GM12878 (cell line): ENCODE results near the gene CBY3. TPM values are rescaled to one million over a fixed set of nuclear protein-coding genes. Genes with fewer than 3 reads are reported as not detected.

Source experiments
- ASH2L ChIP-seq: fragments of 300-600, 200-600 bp; sonication (generic); IDR thresholded peaks from 2 replicates; pipeline ENCODE4 v1.6.1; 2017; ENCODE audit warnings: low read depth, mild to moderate bottlenecking, borderline replicate concordance
- BACH1 ChIP-seq: fragments of 450-650 bp; IDR thresholded peaks from 2 replicates; pipeline ENCODE4 v1.6.1; 2017; ENCODE audit warnings: mild to moderate bottlenecking, borderline replicate concordance
- CHD1 ChIP-seq: IDR thresholded peaks from 2 replicates; pipeline ENCODE4 v1.6.1; 2012; ENCODE audit warnings: low read depth, low read length, improper control_type of control experiment
- DPF2 ChIP-seq: fragments of 450-650 bp; IDR thresholded peaks from 2 replicates; pipeline ENCODE4 v1.6.1; 2017; ENCODE audit warnings: mild to moderate bottlenecking
- EED ChIP-seq: sonication (generic); IDR thresholded peaks from 2 replicates; pipeline ENCODE4 v1.6.1; 2016; ENCODE audit warnings: antibody characterized with exemption, low read depth
- ESRRA ChIP-seq: IDR thresholded peaks from 2 replicates; pipeline ENCODE4 v1.6.1; 2012; ENCODE audit warnings: mild to moderate bottlenecking, low read length, improper control_type of control experiment
- EZH2 ChIP-seq: IDR thresholded peaks from 2 replicates; pipeline ENCODE4 v1.6.1; 2012; ENCODE audit warnings: low read depth, mild to moderate bottlenecking, control low read depth, inconsistent platforms, low read length, borderline replicate concordance; ENCODE audit not compliant: control insufficient read depth
- FOXM1 ChIP-seq: IDR thresholded peaks from 2 replicates; pipeline ENCODE4 v1.6.1; 2012; ENCODE audit warnings: low read depth, mild to moderate bottlenecking, inconsistent platforms, low read length, moderate library complexity
- GABPA ChIP-seq: IDR thresholded peaks from 2 replicates; pipeline ENCODE4 v1.6.1; 2014; ENCODE audit warnings: antibody characterized with exemption, low read depth, mild to moderate bottlenecking, inconsistent platforms
- HCFC1 ChIP-seq: fragments of 150-350 bp; IDR thresholded peaks from 2 replicates; pipeline ENCODE4 v1.6.1; 2014; ENCODE audit warnings: low read length
- HDAC2 ChIP-seq: fragments of 200-600 bp; sonication (generic); IDR thresholded peaks from 2 replicates; pipeline ENCODE4 v1.6.1; 2017
- HDAC6 ChIP-seq: fragments of 200-600 bp; sonication (generic); IDR thresholded peaks from one replicate; pipeline ENCODE4 v1.8.0; 2017; ENCODE audit warnings: antibody characterized with exemption; ENCODE audit not compliant: unreplicated experiment
- HSF1 ChIP-seq: fragments of 150-350 bp; IDR thresholded peaks from 2 replicates; pipeline ENCODE4 v1.6.1; 2014; ENCODE audit warnings: mild to moderate bottlenecking, low read depth, low read length
- KDM1A ChIP-seq: fragments of 200-600 bp; sonication (generic); IDR thresholded peaks from 2 replicates; pipeline ENCODE4 v1.6.1; 2016; ENCODE audit warnings: borderline replicate concordance
- PBX3 ChIP-seq: IDR thresholded peaks from 2 replicates; pipeline ENCODE4 v1.6.1; 2011; ENCODE audit warnings: mild to moderate bottlenecking, low read depth, low read length, moderate library complexity; ENCODE audit not compliant: insufficient replicate concordance
- POLR2AphosphoS5 ChIP-seq: IDR thresholded peaks from 2 replicates; pipeline ENCODE4 v1.6.1; 2011; ENCODE audit warnings: mild to moderate bottlenecking, low read length, inconsistent platforms
- POU2F2 ChIP-seq: IDR thresholded peaks from 3 replicates; pipeline ENCODE4 v1.6.1; 2011; ENCODE audit warnings: low read depth, mild to moderate bottlenecking, low read length, borderline replicate concordance
- RUNX3 ChIP-seq: IDR thresholded peaks from 2 replicates; pipeline ENCODE4 v1.6.1; 2012; ENCODE audit warnings: low read length, inconsistent platforms
- SIX5 ChIP-seq: IDR thresholded peaks from 2 replicates; pipeline ENCODE4 v1.6.1; 2011; ENCODE audit warnings: mild to moderate bottlenecking, low read depth, low read length, moderate library complexity; ENCODE audit not compliant: severe bottlenecking
- TARDBP ChIP-seq: IDR thresholded peaks from 2 replicates; pipeline ENCODE4 v1.6.1; 2016; ENCODE audit warnings: borderline replicate concordance
- USF1 ChIP-seq: IDR thresholded peaks from 2 replicates; pipeline ENCODE4 v1.6.1; 2011; ENCODE audit warnings: borderline replicate concordance, low read depth, mild to moderate bottlenecking, moderate library complexity, mixed read lengths, low read length; ENCODE audit not compliant: insufficient read depth; ENCODE audit errors: extremely low read length
- WRNIP1 ChIP-seq: IDR thresholded peaks from 2 replicates; pipeline ENCODE4 v1.6.1; 2011; ENCODE audit warnings: low read depth, low read length, improper control_type of control experiment, borderline replicate concordance
- polyA plus RNA-seq, 11 experiments: library from polyadenylated mRNA; depleted of rRNA in 4 of 11; unstranded in 6 of 11; stranded (reverse) in 5 of 11; fragments of >200 nt; fragmentation: Nextera tagmentation in 4 of 11; fragmentation: Illumina TruSeq in 1 of 11; extraction: Ambion mirVana in 4 of 11; extraction: Trizol in 1 of 11; gene quantifications; 1 replicate in 1 of 11; 2 replicates in 10 of 11; pipeline versions ENCODE4 v1.2.1 to v1.2.3, GENCODE V29; 2011 to 2016; ENCODE audit warnings: inconsistent platforms in 2 of 11, missing spikeins in 2 of 11, low read depth in 1 of 11
- total RNA-seq, 4 experiments: library from RNA; depleted of rRNA in 3 of 4; stranded (reverse); fragments of >200 nt in 3 of 4; fragmentation: Illumina TruSeq in 1 of 4; extraction: Trizol in 1 of 4; gene quantifications; 2 replicates each; pipeline versions ENCODE4 v1.2.1 to v1.2.3, GENCODE V29; 2013 to 2021
- TF ChIP-seq, protein P1 (sequence below): fragments of 450-650 bp; IDR thresholded peaks from 2 replicates; pipeline ENCODE4 v1.6.1; 2016; ENCODE audit warnings: mild to moderate bottlenecking
- TF ChIP-seq, protein P2 (sequence below): IDR thresholded peaks from 2 replicates; pipeline ENCODE4 v1.6.1; 2011; ENCODE audit warnings: borderline replicate concordance, low read depth, mild to moderate bottlenecking, moderate library complexity, low read length; ENCODE audit not compliant: insufficient read depth, poor library complexity, severe bottlenecking

The CBY3 gene
- total and polyA plus RNA-seq, 10 of the 15 experiments (the other 5 are each of a cell fraction or from before 2014, with no cell fraction given): 0.10 to 1.2 (median 0.47) TPM; not detected in 5

- TF ChIP-seq, protein P1, sequence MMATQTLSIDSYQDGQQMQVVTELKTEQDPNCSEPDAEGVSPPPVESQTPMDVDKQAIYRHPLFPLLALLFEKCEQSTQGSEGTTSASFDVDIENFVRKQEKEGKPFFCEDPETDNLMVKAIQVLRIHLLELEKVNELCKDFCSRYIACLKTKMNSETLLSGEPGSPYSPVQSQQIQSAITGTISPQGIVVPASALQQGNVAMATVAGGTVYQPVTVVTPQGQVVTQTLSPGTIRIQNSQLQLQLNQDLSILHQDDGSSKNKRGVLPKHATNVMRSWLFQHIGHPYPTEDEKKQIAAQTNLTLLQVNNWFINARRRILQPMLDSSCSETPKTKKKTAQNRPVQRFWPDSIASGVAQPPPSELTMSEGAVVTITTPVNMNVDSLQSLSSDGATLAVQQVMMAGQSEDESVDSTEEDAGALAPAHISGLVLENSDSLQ: peak; percentile 99
- no peak for TF ChIP-seq HDAC6
- no peak for TF ChIP-seq HDAC2
- TF ChIP-seq POU2F2: peak; percentile 60; the same call in 1 of the 3 replicates
- TF ChIP-seq ASH2L: no peak
- peak; percentile 63; the same call in 1 of the 2 replicates for TF ChIP-seq ESRRA
- TF ChIP-seq SIX5: no peak
- TF ChIP-seq TARDBP: 0 out of 2 replicates have a peak, but pooled peaks have one; percentile 66
- no peak for TF ChIP-seq WRNIP1
- TF ChIP-seq RUNX3: no peak
- no peak for TF ChIP-seq FOXM1
- peak; percentile 23 for TF ChIP-seq HCFC1
- TF ChIP-seq CHD1: peak; percentile 83; the same call in 1 of the 2 replicates
- TF ChIP-seq EZH2: no peak
- peak; percentile 92 for TF ChIP-seq BACH1
- TF ChIP-seq GABPA: no peak
- no peak for TF ChIP-seq USF1
- peak; percentile 99 for TF ChIP-seq DPF2
- no peak; the same call in none of the 2 replicates for TF ChIP-seq POLR2AphosphoS5
- TF ChIP-seq EED: no peak
- peak; percentile 99 for TF ChIP-seq PBX3
- TF ChIP-seq, protein P2, sequence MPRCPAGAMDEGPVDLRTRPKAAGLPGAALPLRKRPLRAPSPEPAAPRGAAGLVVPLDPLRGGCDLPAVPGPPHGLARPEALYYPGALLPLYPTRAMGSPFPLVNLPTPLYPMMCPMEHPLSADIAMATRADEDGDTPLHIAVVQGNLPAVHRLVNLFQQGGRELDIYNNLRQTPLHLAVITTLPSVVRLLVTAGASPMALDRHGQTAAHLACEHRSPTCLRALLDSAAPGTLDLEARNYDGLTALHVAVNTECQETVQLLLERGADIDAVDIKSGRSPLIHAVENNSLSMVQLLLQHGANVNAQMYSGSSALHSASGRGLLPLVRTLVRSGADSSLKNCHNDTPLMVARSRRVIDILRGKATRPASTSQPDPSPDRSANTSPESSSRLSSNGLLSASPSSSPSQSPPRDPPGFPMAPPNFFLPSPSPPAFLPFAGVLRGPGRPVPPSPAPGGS: no peak
- TF ChIP-seq HSF1: no peak
- TF ChIP-seq KDM1A: no peak
Observed at GRCh38 chr5:179697993-179698934, 17.4 kb upstream of the CBY3 start (continued).
